Ishikawa (cell line): ENCODE measurements around the gene KLB.

ENCODE experiments used
- CEBPB ChIP-seq: IDR thresholded peaks from 2 replicates; pipeline ENCODE4 v1.6.1; 2012
- CREB1 ChIP-seq: IDR thresholded peaks from 2 replicates; pipeline ENCODE4 v1.6.1; 2012; ENCODE audit warnings: low read depth
- EGR1 ChIP-seq: IDR thresholded peaks from 2 replicates; pipeline ENCODE4 v1.6.1; 2012
- EP300 ChIP-seq: IDR thresholded peaks from 2 replicates; pipeline ENCODE4 v1.6.1; 2012; ENCODE audit warnings: borderline replicate concordance
- FOXM1 ChIP-seq: IDR thresholded peaks from 2 replicates; pipeline ENCODE4 v1.6.1; 2012; ENCODE audit warnings: low read depth, borderline replicate concordance
- MAX ChIP-seq: IDR thresholded peaks from 2 replicates; pipeline ENCODE4 v1.6.1; 2012
- NFIC ChIP-seq: IDR thresholded peaks from 2 replicates; pipeline ENCODE4 v1.6.1; 2012
- RAD21 ChIP-seq: IDR thresholded peaks from 2 replicates; pipeline ENCODE4 v1.6.1; 2012; ENCODE audit warnings: low read depth
- REST ChIP-seq: IDR thresholded peaks from 2 replicates; pipeline ENCODE4 v1.6.1; 2012; ENCODE audit warnings: low read depth, mild to moderate bottlenecking
- TAF1 ChIP-seq: IDR thresholded peaks from 2 replicates; pipeline ENCODE4 v1.6.1; 2012; ENCODE audit warnings: low read depth, mild to moderate bottlenecking
- TCF12 ChIP-seq: IDR thresholded peaks from 2 replicates; pipeline ENCODE4 v1.6.1; 2012; ENCODE audit warnings: low read depth
- TEAD4 ChIP-seq: IDR thresholded peaks from 2 replicates; pipeline ENCODE4 v1.6.1; 2012
- USF1 ChIP-seq: IDR thresholded peaks from 2 replicates; pipeline ENCODE4 v1.6.1; 2012
- YY1 ChIP-seq: IDR thresholded peaks from 2 replicates; pipeline ENCODE4 v1.6.1; 2012; ENCODE audit warnings: low read depth
- ZBTB7A ChIP-seq: IDR thresholded peaks from 2 replicates; pipeline ENCODE4 v1.6.1; 2012; ENCODE audit warnings: low read depth

Gene KLB

GRCh38 chr4:39426728-39427127 lies 20.0 kb downstream of the KLB start:
- no peak for TF ChIP-seq TEAD4
- no peak for TF ChIP-seq MAX
- no peak for TF ChIP-seq CREB1
- no peak for TF ChIP-seq CEBPB
- TF ChIP-seq USF1: no peak
- TF ChIP-seq YY1: no peak
- TF ChIP-seq RAD21: no peak
- no peak for TF ChIP-seq TCF12
- no peak for TF ChIP-seq ZBTB7A
- TF ChIP-seq TAF1: no peak
- no peak for TF ChIP-seq FOXM1
- TF ChIP-seq EGR1: no peak
- TF ChIP-seq EP300: no peak
- TF ChIP-seq NFIC: no peak
- no peak for TF ChIP-seq REST

- TF ChIP-seq ZBTB7A (no peak), FOXM1 (no peak), TAF1 (no peak), EGR1 (no peak), EP300 (no peak), MAX (no peak), CEBPB (no peak), TCF12 (no peak), NFIC (no peak), YY1 (no peak), TEAD4 (no peak), REST (no peak), RAD21 (no peak), CREB1 (no peak), USF1 (no peak)
These were observed 20.9 kb downstream of the KLB start for GRCh38 chr4:39427520-39428114.

GRCh38 chr4:39429476-39430334 lies 23.0 kb downstream of the KLB start:
- TF ChIP-seq NFIC (no peak), TEAD4 (no peak), USF1 (no peak), FOXM1 (no peak), CEBPB (no peak), EGR1 (no peak), ZBTB7A (no peak), TAF1 (no peak), TCF12 (no peak), YY1 (no peak), RAD21 (no peak), CREB1 (no peak), REST (no peak), MAX (no peak), EP300 (no peak)
